Measurements from ENCODE around the gene SPRR4. TPM values are rescaled to one million over a fixed set of nuclear protein-coding genes. Genes with fewer than 3 reads are reported as not detected.

SPRR4 gene
- total RNA-seq, 1 donor from 2014 or later: 17.7 TPM

Small RNAs within 50 kb of the gene (small RNA-seq; reads per million reads assigned to genes)
- gene RF00322 (ENCODE audit: low replicate concordance) (not detected), gene SPRR1A (ENCODE audit: low replicate concordance) (not detected)

Other genes starting within 250 kb of the SPRR4 start
- gene KPRP, start 212.6 kb upstream of the SPRR4 start, total RNA-seq: 0.89 TPM
- not detected for gene LCE1F, start 195.5 kb upstream of the SPRR4 start, total RNA-seq
- gene LCE1E, start 184.4 kb upstream of the SPRR4 start, total RNA-seq: 0.59 TPM
- gene LCE1D, start 173.9 kb upstream of the SPRR4 start, total RNA-seq: 1.4 TPM
- gene LCE1C, start 164.0 kb upstream of the SPRR4 start, total RNA-seq: 9.3 TPM
- 1.9 TPM for gene LCE1B, start 158.7 kb upstream of the SPRR4 start, total RNA-seq
- 1.7 TPM for gene LCE1A, start 143.2 kb upstream of the SPRR4 start, total RNA-seq
- 4.4 TPM for gene LCE6A, start 127.8 kb upstream of the SPRR4 start, total RNA-seq
- not detected for gene LCE7A, start 110.7 kb upstream of the SPRR4 start, total RNA-seq
- gene SMCP, start 92.3 kb upstream of the SPRR4 start, total RNA-seq: not detected
- gene IVL, start 62.1 kb upstream of the SPRR4 start, total RNA-seq: 71.5 TPM
- gene SPRR5, start 23.4 kb upstream of the SPRR4 start, total RNA-seq: 1.8 TPM
- 6.1 TPM for gene SPRR1A, start 13.4 kb downstream of the SPRR4 start, total RNA-seq
- 0.69 TPM for gene SPRR3, start 31.1 kb downstream of the SPRR4 start, total RNA-seq
- 22.3 TPM for gene SPRR1B, start 60.6 kb downstream of the SPRR4 start, total RNA-seq
- gene SPRR2D, start 70.5 kb downstream of the SPRR4 start, total RNA-seq: 11.3 TPM
- gene SPRR2A, start 86.9 kb downstream of the SPRR4 start, total RNA-seq: 1.6 TPM
- not detected for gene SPRR2B, start 101.0 kb downstream of the SPRR4 start, total RNA-seq
- 16.7 TPM for gene SPRR2E, start 123.9 kb downstream of the SPRR4 start, total RNA-seq
- gene SPRR2F, start 142.9 kb downstream of the SPRR4 start, total RNA-seq: not detected
- 13.6 TPM for gene SPRR2G, start 180.2 kb downstream of the SPRR4 start, total RNA-seq
- not detected for gene LELP1, start 232.8 kb downstream of the SPRR4 start, total RNA-seq
- gene PRR9, start 246.9 kb downstream of the SPRR4 start, total RNA-seq: 187 TPM

All from skin of body (tissue), 2 donors.